Measurements from ENCODE around the gene SPDEF.

SPDEF gene
- total RNA-seq = 0.04 to 0.19 (median 0.05) reads per million in 3 experiments

DNA sequence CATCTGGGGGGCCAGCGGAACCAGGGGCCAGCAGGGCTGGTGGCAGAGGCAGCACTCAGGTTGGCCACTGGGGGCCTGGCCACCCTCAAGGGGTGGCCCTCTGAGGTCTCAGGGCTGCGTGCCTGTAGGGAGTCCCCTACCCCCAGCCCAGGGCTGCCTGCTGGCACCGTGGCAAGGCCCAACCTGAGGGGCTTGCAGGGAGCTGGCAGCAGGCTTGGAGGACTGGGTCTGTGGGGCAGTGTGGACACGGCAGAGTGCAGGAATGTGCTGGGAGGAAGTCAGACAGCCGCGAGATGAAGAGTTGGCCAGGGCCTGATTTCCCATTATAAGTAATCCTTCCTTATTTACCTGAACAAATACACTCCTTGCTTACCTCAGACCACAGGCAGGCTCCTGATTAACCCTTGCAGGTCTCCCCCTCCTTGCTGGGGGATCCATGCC lies at the start of gene SPDEF:
SPDEF (minus strand) TSS at position 299 of the 441 bp plus-strand sequence. CDS start 11,874 bp downstream, outside the sequence.
- no peak for DNase-seq

- DNase-seq = no peak
Measured at GRCh38 chr6:34603707-34604106, 47.6 kb upstream of the SPDEF start.

DNA sequence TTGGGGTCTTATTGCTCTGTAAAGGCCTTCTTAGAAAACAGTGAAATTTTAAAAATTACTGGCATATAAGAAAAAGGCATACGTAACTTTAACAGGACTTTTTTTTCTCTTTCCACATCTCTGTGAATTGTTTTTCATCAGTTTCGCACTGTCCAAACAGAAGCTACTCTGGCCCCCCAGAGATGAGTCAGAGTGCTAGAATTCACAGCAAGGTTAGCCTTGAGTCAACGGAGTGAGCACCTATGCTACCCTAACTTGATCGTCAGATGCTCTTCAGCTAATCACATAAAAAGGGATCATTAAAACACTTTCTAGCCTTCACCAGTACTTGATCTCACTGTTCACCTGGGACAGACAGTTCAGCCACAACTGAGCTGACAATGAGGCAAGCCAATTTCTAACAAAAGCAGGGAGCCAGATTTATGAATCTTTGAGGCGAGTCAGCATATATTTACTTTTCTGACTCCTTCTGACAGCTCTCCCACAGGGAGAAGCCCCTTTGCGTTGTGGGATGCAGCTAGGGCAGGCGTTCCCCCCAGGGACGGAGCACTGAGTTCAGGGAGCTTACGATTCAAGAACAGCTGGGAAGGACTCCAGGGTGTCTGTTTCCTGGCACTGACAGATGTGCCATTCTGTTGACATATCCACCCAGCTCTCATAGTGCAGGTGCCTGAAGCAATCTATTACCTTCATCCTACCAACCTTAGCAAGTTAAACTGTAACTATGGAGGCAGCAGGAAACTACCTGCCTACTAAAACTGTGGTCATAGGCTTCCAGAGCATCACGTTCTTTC lies 46.4 kb upstream of the SPDEF start:
- no peak for DNase-seq

DNA sequence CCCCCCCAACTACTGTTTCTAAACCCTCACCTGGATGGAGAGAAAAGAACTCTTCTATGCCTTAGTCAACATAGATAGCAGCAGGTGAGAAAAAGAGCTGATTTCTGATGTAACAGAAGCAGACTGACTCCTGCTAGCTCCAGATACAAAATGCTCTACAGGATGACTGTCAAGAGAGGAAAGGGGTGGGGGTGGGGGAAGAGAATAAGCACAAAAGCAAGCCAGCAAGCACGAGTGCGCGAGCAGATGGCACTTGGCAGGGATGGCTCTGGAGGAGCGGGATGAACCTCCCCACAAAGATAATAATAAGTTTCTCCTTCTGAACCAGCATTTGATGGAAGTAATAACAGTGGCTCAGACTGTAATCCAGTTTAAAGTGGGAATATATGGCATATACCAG lies 45.6 kb upstream of the SPDEF start:
- DNase-seq = no peak

- DNase-seq = no peak
Measured at GRCh38 chr6:34600796-34601195, 44.7 kb upstream of the SPDEF start.

DNA sequence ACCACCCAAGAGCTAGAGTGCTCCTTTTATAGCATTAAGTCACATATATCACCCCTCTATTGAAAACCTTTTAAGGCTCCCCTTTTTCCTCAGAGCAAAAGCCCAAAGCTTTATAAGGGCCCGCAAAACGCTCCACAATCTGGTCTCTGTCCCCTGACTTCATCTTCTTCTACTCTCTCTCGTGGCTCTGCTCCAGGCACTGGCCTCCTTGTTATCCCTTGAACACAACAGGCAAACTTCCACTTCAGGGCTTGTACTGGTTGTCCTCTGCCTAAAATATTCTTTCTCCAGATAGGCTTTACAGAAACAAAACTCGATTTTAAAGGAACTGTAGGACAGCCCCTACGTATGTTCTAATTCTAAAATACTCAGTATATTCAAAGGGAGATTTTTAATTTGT lies 44.0 kb upstream of the SPDEF start:
- DNase-seq = no peak

DNA sequence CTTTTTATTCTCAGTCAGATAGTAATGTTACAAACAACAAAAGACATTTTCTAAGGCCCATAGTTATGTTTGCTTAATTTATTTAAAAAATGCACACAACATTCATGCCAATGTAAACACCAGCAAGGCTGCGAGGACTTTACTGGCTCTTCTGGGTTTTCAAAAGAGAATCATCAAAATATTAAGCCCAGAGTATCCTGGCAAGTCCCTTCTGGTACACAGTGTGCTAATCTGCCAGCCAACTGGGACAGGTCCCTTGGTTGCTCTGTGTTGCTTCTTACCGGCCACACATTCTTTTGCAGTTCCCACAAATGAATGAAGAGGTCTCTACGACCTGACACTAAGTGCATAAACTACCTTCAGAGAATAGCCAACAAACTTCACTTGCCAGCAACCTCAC lies 42.6 kb upstream of the SPDEF start:
- DNase-seq = no peak

DNA sequence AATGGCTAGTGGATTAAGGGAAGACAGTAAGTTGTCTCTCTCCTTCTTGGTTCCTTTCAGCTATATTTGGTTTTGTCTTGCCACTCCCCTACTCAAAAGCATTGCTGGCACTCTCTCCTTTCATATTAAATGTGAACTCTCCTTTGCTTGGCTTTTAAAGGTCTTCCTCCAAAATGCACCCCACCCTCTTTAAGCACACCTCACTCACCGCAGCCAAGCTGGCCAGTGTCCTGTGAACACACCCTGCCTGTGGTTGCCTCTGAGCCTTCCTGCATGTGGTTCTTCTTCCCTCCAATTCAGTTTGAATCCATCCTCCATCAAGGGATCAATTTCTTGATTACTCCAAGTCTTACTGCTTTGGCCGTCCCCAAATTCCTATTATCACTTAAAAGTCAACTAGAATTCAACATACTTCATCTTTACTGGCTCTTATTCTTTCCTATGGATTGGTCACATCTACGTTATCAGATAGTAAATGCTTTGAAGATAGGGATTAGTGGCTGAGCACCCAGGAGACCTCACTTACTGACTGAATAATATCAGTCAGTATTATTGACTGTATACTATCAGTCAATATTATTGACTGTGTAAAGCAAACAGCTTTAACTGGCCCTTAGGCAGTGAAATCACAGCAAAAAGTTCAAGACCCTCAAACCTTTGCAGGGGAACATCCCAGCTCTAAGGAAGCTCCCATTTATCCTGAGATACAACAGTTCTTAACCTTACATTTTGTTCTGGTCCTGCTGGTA lies 41.6 kb upstream of the SPDEF start:
- DNase-seq = no peak

- no peak for DNase-seq
Measured at GRCh38 chr6:34596798-34597197, 40.7 kb upstream of the SPDEF start.

DNA sequence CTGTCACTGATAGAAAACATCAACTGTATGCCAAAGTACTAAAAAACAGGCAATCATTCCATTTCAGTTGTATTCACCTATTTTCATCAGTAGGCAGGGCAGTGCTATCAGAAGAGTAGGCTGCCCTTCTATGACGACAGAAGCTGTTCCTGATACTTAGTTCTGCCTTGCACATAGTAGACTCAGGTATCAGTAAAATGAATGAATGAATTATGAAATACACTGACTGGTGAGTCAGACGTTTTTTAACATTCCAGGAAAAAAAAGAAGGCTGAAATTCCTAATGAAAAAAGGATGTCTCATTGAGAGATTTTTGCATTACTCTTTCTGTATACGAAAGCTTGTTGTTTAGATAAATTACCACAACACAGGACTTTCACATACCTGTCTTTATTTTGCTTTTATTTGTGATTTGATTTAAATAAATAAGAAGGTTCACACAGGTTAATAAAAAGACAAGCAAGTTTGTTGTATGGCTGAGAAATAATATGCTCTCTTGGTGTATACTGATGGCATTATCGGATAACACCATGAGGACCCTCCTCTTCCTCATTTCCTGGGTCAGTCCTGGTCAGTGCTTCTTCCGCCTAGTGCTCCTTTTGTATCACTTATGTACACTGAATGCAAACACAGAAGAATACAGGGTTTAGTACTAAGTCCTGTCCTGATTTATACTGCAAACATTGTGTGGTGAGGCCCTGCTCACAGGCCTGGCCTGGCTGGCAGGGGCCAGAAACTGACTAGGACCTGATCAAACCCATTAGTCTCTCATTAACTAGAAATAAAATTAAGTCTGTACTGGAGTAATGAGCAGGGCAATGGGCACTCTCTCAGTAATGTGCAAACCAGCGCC lies 39.4 kb upstream of the SPDEF start:
- no peak for DNase-seq

GRCh38 chr6:34593701-34594100 lies 37.6 kb upstream of the SPDEF start:
- no peak for DNase-seq

- no peak for DNase-seq
Measured at GRCh38 chr6:34592208-34592952, 36.3 kb upstream of the SPDEF start.

DNA sequence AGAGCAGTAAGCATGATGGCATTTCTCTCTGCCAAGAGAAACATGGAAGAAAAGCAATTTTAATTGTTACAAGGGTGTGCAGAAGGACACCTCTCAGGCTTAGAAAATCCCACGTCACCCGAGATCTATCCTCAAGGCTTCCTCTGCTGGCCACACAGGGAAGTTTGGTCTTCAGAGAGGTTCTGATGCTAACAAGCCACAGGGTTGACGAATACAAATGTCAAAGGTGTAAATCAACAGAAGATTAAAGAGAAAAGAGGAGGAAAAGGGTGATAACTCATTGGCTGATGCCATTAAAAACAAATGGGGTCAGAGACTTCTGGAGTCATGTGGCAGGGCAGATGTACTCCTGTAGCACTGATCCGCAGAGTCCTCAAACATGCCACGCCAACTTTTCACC lies 33.6 kb upstream of the SPDEF start:
- DNase-seq = no peak

DNA sequence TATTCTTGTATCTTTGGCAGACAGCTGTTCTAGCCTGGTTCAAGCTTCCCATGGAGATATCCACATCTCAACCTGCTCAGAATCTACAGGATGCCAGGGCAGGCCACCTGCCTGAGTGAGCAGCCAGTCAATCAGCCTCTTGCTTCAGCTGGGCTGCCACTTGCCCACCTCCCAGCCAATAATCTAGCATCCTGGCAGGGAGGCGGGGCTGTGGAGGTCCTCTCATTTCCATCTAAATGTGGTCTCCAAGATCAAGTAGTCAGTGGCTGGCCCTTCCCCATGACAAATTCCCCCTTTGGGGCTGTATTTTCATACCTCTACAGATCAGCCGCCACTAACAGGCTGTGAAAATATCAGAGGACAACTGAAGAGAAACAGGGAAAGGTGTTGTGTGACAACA lies 33.0 kb upstream of the SPDEF start:
- DNase-seq = no peak

GRCh38 chr6:34587851-34588250 lies 31.7 kb upstream of the SPDEF start:
- DNase-seq = no peak

DNA sequence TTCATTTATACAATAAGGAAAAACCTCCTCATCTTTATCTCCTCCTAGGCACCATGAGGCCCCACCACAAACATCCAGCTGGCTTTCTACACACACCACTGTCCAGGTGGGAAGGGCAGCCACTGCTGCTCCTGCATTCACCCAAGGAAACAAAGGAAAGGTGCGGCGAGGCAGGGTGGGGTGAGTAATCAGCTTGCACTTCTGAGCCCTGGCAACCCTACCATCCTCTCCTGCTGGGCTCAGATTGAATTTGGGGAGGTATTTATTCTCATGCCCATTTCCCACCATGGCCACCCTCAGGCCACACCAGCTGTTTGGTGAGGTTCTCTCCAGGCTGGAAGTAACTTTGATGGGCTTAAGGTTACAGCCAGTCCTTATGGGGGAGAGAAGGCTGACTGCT lies 31.2 kb upstream of the SPDEF start:
- DNase-seq = no peak

GRCh38 chr6:34586327-34587040 lies 30.4 kb upstream of the SPDEF start:
- DNase-seq = no peak

GRCh38 chr6:34585512-34586061 lies 29.5 kb upstream of the SPDEF start:
- no peak for DNase-seq

- DNase-seq = no peak
Measured at GRCh38 chr6:34585108-34585507, 29.0 kb upstream of the SPDEF start.

DNA sequence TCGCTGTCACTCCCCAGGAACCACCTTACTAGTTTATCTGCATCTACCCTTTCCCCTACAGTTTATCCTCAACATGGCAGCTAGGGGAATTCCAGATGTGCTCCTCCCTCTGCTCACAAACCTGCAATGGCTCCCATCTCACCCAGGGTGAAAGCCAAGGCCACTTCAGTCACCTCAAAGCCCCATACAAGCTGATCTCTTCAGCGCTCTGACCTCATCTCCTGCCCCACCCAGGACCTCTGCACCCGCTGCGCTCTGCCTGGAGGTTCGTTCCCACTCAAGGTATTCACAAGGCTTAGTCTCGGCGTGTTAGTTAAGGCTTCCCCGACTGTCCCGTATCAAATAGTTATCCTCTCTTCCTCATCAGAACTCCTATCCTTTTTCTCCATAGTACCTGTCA lies 28.6 kb upstream of the SPDEF start:
- no peak for DNase-seq

GRCh38 chr6:34583861-34584604 lies 27.9 kb upstream of the SPDEF start:
- no peak for DNase-seq

Measured in central memory CD4-positive, alpha-beta T cell (primary cell).